DLD1 (cell line): ENCODE results near the gene ACSF2.

Experiments used
- in situ Hi-C: cut with HindIII; loops from 2 replicates; pipeline ENCODE4 v1.10.0; 2017; ENCODE audit warnings: low sequenced_read_pairs

Gene ACSF2

DNA sequence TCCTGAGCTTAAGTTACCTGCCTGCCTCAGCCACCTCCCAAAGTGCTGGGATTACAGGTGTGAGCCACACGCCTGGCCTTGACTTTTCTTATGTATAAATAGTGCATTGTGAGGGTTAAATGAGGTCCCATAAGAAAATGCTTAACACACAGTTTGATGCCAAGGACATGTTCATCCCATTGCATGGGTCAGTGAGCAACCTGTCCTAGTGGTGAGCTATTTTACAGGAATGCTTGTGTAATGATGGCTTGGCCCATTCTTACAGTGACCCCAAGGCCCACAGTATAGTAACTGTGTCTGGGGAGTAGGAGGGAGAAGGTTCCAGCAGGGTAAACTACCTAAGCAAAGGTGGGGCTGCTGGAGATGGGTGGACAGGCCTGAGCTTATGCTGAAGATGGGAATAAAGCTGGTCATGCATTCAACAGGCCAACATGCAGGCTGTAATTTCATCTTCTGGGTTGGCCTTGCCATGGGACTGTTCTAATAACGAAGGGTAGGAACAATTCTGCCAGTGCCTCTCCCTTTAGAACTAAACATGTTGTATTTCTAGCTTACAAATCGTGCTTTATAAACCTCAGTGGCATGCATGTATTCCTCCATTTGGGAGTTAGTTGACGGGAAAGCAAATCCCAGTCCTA is 6.2 kb downstream of the ACSF2 start:
- in situ Hi-C loops: no loop called here

GRCh38 chr17:50437409-50437808 is 11.4 kb downstream of the ACSF2 start:
- in situ Hi-C loops: no loop called here

- in situ Hi-C loops: no loop called here
Observed at GRCh38 chr17:50439008-50439407, 13.0 kb downstream of the ACSF2 start.

DNA sequence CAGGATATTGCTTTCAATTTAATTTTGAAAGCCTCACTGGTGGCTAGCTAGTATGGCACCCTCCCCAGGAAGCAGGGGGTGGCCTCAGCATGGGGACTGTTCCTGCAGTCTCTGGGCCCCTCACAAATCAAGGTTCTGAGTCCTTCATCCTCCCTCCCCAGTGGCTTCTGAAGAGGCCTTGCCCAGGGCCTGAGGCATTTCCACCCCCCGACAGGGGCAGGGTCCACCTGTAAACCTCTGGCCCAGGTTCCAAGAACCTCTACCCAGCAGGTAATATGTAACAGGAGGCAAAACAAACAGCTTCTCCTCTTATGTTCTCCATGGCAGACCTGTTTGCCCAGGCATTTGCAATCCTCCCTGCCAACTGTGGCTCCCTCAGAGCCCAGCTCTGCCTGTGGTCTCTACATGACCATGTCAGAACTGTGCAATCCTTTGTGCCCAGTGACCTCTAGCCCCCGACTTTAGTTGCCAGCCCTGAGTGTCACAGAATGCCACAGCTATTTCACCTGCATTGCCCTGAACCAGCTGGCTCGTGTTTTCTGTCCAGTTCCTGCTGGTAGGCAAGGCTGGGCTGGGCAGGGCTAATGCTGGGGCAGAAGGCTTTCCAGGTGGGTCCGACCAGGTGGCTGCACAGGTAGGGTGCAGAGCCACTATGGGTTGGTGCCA is 14.3 kb downstream of the ACSF2 start:
- in situ Hi-C loops: no loop called here

GRCh38 chr17:50440838-50441829 is 15.1 kb downstream of the ACSF2 start:
- in situ Hi-C loops: no loop called here

DNA sequence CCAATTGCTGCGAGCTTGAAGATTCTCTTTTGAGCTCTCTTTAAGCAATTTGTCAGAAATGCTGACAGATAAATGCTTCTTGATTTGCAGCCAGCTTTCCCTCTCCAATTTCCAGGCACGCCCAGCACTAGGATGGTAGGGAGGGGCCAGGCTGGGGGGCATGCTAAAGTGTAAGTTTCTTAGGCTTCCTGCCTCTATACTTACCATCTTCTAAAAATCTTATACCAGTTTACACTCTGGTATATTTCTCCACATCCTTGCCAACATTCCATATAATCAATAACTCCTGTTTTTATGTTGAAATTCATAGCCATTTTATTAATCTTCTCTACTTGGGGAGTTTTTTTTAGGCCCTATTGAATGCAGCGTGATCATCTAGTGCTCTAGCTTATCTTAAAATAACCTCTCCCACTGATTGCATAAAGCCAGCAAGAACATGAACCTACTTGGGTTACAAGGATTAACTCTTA is 17.5 kb downstream of the ACSF2 start:
- in situ Hi-C loops: no loop called here

DNA sequence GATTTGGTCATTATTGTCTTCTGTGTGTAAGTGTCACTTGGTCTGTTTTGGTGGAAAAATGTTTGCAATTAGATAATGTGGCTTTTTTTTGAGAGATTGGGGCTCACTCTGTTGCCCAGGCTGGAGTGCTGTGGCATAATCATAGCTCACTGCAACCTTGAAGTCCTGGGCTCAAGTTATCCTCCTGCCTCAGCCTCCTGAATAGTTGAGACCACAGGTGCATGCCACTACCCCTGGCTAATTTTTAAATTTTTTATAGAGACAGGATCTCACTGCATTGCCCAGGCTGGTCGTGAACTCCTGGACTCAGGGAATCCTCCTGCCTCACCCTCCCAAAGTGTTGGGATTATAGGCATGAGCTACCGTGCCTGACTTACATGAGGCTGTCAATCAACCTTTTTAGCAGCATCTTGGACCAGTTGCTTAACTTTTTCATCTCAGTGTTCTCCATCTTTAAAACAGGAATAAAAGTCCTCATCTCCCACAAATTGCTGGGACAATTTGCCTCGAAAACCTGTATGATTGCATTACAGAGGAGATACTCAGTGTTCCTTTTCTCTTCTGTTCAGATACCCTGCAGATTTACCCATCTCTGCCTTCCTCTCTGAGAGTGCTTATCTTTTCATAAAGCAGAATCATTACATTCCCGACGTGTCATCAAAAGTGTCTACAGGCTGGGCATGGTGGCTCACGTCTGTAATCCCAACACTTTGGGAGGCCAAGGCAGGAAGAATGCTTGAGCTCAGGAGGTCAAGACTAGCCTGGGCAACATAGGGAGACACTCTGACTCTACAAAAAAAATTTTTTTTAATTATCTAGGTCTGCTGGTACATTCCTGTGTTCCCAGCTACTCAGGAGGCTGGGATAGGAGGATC is 19.1 kb downstream of the ACSF2 start:
- in situ Hi-C loops: no loop called here

- in situ Hi-C loops: no loop called here
Observed at GRCh38 chr17:50445730-50446325, 19.8 kb downstream of the ACSF2 start.

GRCh38 chr17:50447870-50448595 is 22.0 kb downstream of the ACSF2 start:
- in situ Hi-C loops: no loop called here

DNA sequence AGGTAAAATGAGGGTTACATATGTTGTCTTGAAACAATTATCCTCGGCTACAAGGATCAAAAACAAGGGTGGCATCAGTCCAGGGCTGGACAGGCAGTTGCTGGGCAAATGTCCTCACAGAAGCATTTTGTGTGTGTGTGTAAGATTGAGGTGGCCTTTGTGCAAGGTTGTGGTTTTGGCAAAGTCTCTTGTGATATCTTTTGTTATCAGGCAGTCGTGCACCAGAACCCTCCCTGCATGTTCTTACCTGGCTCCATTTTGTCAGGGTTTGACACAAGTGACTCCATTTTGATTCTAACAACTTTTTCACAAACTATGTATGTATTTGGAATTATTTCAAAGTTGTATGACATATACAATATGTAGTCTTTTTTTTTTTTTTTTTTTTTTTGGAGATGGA is 22.6 kb downstream of the ACSF2 start:
- in situ Hi-C loops: no loop called here

GRCh38 chr17:50451943-50452629 is 26.1 kb downstream of the ACSF2 start:
- in situ Hi-C loops: no loop called here

DNA sequence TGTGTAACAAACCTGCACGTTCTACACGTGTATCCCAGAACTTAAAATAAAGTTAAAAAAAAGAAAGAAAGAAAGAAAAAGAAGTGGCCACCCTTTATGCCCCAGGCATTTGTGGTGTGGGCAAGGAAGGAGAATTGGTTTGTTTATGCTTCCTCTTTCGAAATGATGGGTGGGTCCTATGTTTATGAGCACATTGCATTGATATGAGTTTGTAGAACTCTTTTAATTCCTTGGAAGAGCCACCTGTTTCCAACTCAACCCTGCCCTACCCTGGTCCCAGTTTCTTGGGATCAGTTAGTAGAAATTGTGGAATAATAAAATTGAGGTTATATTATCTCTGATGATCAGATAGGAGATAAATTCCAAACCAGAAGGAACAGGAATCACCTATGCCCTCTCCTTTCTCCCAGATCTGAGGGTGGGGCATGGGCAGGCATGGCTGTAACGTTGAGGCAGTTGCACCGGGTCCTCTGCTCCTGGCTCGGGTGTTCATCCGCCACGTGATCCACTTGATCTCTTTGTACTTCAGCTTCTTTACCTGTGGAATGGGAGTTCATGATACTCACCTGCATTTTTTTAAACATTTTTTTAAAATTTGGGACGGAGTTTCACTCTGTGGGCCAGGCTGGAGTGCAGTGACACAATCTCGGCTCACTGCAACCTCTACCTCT is 26.7 kb downstream of the ACSF2 start:
- in situ Hi-C loops: no loop called here

GRCh38 chr17:50453901-50454300 is 27.9 kb downstream of the ACSF2 start:
- in situ Hi-C loops: no loop called here

GRCh38 chr17:50457621-50458020 is 31.6 kb downstream of the ACSF2 start:
- in situ Hi-C loops: no loop called here

- in situ Hi-C loops: no loop called here
Observed at GRCh38 chr17:50458270-50458669, 32.3 kb downstream of the ACSF2 start.

DNA sequence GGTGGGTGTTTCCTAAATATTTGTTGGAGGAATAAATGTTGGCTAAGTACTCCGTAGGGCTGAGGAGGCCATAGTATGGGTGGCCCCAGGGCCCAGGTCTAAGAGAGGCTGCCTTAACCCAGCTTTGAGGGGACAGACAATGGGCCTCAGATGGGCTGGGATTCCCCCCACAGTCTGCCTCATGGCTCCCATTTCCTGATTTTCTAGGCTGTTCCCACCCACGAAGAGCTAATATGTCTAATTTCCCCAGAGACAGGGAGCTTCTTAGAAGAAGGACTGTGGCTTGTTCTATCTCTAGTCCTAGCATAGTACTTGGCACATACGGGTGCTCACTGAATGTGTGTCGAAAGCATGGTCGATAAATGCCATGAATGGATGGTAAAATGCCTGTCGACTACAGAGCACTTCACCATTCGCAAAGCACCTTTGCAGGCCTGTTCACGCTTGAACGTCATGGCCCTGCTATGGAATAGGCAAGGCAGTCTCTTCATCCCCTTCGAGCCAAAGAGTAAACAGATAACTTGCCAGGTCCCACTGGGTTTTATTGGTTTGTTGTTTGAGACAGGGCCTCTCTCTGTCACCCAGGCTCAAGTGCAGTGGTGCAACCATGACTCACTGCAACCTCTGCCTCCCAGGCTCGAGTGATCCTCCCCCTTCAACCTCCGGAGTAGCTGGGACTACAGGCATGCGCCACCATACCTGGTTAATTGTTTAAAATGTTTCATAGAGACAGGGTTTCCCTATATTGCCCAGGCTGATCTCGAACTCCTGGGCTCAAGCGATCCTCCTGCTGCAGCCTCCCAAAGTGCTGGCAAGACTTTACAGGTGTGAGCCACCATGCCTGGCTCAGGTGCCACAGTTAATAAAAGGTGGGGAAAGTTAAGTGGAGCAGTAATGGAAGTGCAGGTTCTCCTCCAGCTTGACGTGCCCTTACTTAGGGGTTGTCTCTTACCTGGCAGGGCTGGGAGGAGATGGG is 33.0 kb downstream of the ACSF2 start:
- in situ Hi-C loops: no loop called here

- in situ Hi-C loops: no loop called here
Observed at GRCh38 chr17:50459756-50460155, 33.7 kb downstream of the ACSF2 start.
